GM03348 (cell line): ENCODE data around the gene SCNN1B.
"Not testable (repeated sequence)": the region's sequence is repeated elsewhere in the genome, so short reads cannot be mapped to it uniquely, and the experiment has no call there.

ENCODE experiments used
- DNase-seq: peaks from one replicate; pipeline ENCODE4 v3.0.0; 2012; ENCODE audit warnings: low spot score

The SCNN1B gene, protein sequence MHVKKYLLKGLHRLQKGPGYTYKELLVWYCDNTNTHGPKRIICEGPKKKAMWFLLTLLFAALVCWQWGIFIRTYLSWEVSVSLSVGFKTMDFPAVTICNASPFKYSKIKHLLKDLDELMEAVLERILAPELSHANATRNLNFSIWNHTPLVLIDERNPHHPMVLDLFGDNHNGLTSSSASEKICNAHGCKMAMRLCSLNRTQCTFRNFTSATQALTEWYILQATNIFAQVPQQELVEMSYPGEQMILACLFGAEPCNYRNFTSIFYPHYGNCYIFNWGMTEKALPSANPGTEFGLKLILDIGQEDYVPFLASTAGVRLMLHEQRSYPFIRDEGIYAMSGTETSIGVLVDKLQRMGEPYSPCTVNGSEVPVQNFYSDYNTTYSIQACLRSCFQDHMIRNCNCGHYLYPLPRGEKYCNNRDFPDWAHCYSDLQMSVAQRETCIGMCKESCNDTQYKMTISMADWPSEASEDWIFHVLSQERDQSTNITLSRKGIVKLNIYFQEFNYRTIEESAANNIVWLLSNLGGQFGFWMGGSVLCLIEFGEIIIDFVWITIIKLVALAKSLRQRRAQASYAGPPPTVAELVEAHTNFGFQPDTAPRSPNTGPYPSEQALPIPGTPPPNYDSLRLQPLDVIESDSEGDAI

GRCh38 chr16:23302045-23302956 is at the start of gene SCNN1B:
Gene SCNN1B, plus strand, starts transcription at chr16:23302302. Its CDS starts 46,298 bp downstream, at chr16:23348600.
- no peak for DNase-seq

DNA sequence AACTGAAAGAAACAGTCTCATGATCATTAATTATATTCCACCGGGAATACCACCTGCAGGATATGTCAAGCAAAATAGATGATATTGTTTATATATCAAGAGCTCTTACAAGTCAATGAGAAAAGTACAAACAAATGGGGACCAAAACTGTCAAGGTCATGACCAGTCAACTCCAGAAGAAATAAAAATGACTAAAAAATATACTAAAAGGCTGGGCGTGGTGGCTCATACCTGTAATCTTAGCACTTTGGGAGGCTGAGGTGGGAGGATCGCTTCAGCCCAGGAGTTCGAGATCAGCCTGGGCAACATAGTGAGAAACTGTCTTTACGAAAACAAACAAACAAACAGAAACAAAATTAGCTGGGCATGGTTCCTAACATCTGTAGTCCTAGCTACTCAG is 49.8 kb upstream of the SCNN1B start:
- DNase-seq = no peak

- not testable (repeated sequence) for DNase-seq
These were observed 48.5 kb upstream of the SCNN1B start for GRCh38 chr16:23253650-23254049.

- DNase-seq = peak; percentile 17
These were observed 47.8 kb upstream of the SCNN1B start for GRCh38 chr16:23254338-23254737.

DNA sequence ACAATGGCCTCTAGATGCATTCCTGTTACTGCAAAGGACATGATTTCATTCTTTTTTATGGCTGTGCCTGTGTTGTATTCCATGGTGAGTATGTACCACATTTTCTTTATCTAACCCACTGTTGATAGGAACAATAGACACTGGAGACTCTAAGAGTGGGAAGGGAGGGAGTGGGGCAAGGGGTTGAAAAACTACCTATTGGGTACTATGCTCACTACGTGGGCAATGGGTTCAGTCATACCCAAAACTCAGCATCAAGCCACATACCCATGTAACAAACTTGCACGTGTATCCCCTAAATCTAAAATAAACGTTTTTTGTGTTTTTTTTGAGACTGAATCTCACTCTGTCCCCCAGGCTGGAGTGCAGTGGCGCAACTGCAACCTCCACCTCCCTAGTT is 47.1 kb upstream of the SCNN1B start:
- no peak for DNase-seq

GRCh38 chr16:23256440-23256839 is 45.7 kb upstream of the SCNN1B start:
- DNase-seq = no peak

GRCh38 chr16:23257682-23258081 is 44.4 kb upstream of the SCNN1B start:
- DNase-seq = no peak

DNA sequence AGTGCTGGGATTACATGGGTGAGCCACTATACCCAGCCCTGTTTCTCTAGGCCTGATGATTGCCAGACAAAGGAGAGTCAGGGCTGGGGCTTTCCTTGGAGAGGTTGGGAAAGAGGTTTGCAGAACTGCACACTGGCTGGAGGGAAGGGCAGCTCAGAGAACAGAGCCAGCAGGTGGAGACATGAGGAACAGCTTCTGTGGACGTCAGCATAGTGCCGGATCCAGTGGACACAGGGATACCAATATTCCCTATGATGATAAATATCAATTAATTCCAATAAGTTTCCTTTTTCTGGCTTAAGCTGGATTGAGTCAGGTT is 43.2 kb upstream of the SCNN1B start:
- DNase-seq = no peak

DNA sequence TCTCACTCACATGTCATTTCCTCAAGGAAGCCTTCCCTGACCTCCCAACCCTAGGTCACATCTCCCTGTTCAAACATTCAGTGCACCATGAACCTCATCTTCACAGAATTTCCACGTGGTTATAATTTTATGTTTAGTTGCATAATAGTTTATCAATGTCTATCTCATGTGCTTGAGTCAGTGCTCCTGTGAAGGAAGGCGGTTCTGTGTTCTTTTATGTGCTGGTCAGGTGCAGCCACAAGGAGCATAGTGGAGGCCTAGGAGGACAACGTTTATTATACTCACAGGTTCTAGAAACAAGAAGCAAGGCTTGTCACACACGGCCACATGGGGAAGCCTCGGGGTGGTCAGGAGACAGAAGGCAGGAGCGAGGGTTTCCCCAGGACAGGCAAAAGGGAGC is 34.5 kb upstream of the SCNN1B start:
- DNase-seq = no peak

DNA sequence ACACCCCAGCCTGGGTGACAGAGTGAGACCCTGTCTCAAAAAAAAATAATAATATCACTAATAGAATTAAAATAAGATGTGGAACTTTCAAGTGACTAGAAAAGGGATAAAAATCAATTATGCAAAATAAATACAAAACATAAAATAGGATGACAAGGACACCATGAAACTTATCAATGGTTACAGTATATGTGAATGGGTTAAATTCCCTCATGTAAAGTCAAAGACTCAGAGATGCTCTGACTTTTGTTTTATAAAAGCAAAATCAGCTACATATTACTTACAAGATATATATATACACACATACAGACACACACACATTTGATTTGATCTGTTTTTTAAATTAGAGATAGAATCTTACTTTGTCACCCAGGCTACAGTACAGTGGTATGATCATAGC is 33.5 kb upstream of the SCNN1B start:
- DNase-seq = no peak

GRCh38 chr16:23269248-23269953 is 32.7 kb upstream of the SCNN1B start:
- DNase-seq = no peak

- DNase-seq = no peak
These were observed 31.4 kb upstream of the SCNN1B start for GRCh38 chr16:23270654-23271053.

DNA sequence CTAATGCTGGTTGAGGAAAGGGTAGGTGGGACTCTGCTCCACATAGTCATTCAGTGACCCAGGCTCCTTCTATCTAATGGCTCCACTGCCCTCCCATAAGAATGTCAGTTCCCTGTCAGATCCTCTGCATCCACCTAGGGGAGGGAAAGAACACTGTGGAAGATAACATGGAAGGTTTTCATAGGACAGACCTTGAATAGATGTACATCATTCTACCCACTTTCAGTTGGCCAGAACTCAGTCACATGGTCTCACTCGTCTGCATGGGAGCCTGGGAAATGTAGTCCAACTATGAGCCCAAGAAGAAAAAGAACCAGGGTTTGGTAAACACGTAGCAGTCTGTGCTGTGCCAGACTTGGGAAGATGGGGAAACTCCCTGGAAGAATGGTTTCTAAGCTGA is 27.1 kb upstream of the SCNN1B start:
- DNase-seq = no peak

DNA sequence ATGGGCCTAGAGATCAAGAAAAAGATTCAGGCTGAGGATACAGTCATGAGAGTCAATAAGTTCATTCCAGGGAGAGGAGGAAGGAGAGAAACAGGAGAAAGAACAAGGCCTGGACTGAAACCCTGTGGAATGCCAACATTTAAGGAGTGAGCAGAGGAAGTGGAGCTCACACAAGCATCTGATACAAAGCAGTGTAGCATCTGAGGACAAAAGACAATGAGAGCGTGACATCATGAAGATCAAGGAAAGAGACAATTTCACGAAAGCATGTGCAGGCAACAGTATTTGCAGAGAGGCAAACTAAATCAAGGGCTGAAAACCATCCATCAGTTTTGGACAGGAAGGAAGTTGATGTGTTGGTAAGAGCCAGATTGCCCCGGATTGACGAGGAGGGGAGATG is 25.3 kb upstream of the SCNN1B start:
- DNase-seq = no peak

DNA sequence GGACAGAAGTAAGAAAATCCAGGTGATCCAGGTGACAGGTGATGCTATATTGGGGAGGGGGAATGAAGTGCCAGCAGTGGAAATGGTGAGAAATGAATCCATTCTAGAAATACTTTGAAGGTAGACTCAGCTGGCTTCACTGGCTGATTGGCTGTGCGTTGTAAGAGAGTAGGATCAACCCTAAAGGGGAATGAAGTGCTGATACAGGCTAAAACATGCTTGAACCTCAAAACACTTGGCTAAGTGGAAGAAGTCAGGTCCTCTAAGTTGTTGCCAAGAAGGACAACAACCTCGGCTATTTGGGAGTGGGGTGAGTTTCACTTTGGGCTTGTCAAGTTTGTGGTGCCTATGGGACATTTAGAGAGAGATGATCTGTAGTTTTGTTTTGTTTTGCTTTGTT is 24.1 kb upstream of the SCNN1B start:
- DNase-seq = no peak

- no peak for DNase-seq
These were observed 22.4 kb upstream of the SCNN1B start for GRCh38 chr16:23279721-23280153.

DNA sequence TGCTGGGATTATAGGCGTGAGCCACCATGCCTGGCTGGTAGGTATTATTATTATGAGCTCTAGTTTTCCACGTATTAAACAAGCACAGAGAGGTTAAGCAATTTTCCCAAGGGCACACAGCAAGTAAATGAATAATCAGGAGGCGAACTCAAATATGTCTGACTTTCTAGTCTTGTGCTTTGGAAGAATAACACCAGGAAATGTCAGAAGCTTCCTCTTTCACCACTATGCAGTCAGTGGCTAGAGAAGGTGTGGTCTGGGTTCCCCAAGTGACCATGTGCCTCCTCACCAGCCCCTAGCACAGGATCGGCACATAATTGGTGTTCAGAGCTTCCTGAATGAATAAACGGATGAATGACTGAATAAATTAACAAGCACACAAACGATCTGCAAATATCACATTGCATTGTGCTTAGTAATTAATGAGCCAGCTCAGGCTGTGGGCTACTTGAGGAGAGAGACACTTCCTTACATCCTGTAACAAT is 21.6 kb upstream of the SCNN1B start:
- no peak for DNase-seq

DNA sequence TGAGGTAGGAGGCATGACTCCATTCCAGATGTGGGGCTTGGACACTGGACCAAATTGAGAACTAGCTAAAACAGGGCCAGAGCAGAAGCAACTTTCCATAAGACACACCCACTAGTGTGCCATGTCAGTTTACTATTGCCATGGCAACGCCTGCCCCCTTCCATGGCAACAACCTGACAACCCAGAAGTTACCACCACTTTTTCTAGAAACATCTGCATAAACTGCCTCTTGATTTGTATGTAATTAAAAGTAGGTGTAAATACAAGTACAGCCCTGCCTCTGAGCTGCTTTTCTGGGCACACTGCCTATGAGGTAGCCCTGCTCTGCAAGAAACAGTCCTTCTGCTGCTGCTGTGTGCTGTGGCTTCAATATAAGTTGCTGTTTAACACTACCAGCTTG is 19.5 kb upstream of the SCNN1B start:
- DNase-seq = no peak

DNA sequence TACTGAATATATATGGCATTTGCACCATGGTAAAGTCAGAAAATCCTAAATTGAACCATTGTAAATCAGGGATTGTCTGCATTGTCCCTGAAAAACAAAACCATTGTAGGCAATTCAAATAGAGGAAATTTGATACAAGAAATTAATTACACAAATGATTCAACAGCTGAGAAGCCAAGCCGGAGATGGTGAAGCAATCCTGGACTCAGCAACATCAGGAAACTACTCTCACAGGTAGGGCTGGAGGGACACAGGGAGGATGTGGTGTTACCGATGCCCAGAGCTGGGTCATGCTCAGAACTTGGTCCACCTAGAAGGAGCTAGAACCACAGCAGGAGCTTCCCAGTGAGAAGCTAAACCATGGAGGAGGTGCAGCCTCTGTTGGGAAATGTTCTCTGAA is 18.5 kb upstream of the SCNN1B start:
- no peak for DNase-seq

DNA sequence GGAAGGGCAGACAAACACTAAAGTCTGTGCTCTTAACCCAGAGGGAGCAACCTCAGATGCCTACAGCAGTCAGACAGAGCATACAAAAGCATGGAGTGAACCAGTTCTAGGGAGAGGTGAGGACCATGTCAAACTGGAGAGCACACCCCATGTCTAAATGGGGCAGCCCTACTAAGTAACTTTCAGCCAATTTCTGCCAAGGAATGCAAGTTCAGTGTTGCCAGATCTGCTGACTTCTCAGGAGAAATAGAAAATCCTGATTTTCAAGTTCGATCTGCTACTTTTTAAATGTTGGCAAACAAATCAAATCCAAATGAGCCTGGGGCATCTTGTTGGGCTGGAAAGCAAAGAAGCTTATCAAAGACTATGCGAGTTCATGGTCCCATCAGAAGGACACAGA is 17.5 kb upstream of the SCNN1B start:
- DNase-seq = no peak

GRCh38 chr16:23286131-23286532 is 16.0 kb upstream of the SCNN1B start:
- peak; percentile 55 for DNase-seq

GRCh38 chr16:23288209-23288608 is 13.9 kb upstream of the SCNN1B start:
- no peak for DNase-seq
